Activated CD4-positive, alpha-beta T cell treated with anti-CD3 and anti-CD28 coated beads, Interleukin-2, Interleukin-6, amounts not matched to agents 100 ng/mL and 50 ng/mL, durations not matched to agents 16 hours and 8 hours (primary cell): ENCODE results near the gene CDT1.
"Not testable (repeated sequence)": the region's sequence is repeated elsewhere in the genome, so short reads cannot be mapped to it uniquely, and the experiment has no call there.

Source experiments
- DNase-seq: peaks from one replicate; pipeline ENCODE4 v3.0.0-alpha.2; 2020

CDT1 gene

DNA sequence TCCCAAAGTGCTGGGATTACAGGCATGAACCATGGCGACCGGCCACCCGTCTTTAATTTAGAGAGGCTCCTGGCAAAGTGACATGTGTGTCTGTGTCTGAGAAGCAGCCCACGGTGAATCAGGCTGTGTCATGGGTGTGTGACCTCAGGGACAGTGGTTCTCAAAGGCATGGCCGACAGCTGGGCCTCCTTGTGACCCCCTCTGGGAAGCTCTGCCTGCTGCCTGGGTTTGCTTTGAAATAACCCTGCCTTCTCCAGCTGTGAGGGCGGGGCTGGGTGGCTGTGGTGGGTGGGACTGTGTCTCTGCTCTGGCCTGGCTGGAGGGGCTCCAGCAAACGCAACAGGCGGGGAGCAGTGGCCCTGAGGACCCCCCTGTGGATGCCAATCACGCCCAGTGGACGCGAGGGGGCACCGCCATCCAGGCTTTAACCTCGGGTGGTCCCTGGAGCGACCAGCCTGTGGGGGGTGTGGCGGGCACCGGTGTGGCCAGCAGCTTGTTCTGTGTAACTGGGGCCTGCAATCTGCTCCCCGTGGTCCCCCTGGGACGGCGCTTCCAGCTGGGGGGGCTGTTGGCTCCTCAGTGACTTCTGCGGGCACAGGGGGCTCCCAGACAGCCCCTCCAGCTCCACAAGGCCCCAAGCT, 16.9 kb downstream of the CDT1 start:
- no peak for DNase-seq

DNA sequence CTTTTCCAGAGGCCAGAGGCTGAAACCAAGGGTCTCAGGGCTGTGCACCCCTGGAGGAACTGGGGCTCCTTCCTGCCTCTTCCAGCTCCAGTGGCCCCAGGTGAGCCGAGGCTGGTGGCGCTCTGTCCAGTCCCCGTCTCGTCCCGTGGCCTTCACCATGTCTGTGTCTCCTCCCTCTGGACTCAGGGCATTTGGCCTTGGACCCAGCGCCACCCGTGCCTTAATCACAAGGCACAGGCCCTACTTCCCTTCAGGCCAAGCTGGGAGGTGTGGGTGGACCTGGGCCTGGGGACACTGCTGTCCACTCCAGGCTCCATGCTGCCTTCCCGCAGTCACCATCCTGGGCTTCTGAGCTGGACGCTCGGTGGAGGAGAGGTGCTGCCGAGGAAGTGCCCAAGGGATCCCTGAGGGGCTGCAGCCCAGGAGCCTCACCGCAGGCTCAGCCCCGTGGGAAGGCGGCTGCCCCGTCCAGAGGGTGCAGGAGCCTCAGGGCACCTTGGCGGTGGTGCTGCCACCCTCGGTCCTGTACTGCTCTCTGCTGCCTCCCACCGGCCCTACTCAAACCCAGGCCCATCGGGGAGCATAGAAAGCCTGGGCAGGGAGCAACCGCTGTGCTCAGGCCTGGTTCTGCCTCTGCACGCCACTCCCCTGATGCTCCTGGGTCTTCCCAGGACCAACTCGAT, 17.7 kb downstream of the CDT1 start:
- DNase-seq: no peak

DNA sequence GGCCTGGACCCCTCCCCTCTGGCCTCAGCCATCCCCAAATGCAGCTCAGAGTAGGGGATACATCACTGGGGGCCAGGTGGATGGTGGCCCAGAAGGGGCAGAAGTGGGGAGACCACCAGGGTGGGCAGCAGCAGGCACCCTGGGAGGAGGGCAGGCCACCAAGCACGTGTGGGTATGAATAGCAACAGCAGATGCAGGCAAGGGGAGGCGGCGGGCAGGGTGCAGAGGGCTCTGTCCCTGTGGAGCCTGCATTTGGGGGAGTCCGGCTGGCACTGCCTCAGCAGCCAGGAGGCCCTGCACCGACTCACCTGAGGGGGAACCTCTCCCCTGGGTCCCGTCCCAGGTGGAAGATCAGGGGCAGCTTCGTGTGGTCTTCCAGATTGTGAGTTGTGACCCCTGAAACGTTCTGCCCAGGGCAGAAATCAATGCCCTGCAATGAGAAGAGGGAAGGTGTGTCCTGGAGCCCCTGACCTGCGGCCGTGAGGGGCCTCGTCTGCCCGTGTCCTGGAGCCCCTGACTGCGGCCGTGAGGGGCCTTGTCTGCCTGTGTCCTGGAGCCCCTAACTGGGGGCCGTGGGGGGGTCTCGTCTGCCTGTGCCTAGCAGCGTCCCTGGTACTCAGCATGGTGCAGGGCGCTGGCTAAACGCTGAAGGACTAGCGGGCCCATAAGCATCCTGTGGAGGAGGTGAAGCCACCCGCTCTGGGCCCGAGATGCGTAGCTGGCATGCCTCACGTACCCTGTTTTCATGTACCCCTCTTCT, 18.9 kb downstream of the CDT1 start:
- DNase-seq: no peak

DNA sequence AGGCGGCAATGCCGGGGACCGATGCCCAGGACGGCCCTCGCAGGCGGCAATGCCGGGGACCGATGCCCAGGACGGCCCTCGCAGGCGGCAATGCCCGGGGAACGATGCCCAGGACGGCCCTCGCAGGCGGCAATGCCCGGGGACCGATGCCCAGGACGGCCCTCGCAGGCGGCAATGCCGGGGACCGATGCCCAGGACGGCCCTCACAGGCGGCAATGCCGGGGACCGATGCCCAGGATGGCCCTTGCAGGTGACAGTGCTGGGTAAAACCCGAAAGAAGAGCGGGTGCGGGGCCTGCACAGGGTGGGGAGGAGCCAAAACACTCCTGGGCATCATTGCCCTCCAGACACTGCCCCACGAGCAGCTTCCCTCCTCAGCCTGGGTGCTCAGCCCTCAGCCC, 20.1 kb downstream of the CDT1 start:
- DNase-seq: not testable (repeated sequence)

DNA sequence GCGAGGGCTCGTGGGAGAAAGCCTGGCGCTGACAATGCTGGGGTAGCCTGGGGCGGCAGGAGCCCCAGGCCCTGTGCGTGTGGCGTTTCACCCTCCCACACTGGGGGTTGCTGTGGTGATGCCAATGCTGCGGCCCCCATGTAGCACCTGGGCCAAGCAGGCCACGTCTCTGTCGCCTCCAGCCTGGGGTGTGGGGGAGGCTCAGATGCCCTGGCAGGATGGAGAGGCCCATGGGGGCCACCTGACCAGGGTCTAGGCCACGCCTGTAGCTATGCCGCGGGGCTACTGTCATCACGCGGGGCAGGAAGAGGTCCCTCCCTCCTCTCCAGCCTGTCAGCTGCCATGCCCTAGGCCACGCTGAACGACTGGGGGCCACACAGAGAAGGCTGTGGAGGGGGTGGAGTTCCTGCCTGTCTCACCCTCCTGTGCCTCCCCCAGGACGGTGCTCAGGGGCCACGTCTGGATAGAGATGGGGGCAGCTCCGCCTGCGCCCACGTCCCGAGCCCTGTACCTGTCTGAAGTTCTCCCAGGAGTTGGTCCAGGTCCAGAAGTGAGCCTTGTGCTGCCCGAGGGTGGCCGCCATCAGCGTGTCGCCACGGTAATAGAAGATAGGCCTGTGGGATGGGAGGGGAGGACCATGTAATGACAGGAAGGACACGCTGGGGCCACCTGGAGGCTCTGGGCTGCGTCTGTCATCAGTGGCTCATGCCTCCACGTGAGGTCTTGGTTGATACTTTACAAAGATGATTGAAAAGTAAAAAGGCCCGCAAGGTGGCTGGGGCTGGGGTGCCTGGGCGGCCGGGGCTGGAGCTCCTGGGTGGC, 20.9 kb downstream of the CDT1 start:
- DNase-seq: no peak

DNA sequence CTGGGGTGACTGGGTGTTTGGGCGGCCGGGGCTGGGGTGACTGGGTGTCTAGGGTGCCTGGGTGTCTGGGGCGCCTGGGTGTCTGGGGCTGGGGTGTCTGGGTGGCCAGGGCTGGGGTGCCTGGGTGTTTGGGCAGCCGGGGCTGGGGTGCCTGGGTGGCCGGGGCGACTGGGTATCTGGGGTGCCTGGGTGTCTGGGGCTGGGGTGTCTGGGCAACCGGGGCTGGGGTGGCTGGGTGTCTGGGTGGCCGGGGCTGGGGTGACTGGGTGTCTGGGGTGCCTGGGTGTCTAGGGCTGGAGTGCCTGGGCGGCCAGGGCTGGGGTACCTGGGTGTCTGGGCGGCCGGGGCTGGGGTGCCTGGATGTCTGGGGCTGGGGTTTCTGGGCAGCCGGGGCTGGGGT, 21.6 kb downstream of the CDT1 start:
- DNase-seq: no peak

DNA sequence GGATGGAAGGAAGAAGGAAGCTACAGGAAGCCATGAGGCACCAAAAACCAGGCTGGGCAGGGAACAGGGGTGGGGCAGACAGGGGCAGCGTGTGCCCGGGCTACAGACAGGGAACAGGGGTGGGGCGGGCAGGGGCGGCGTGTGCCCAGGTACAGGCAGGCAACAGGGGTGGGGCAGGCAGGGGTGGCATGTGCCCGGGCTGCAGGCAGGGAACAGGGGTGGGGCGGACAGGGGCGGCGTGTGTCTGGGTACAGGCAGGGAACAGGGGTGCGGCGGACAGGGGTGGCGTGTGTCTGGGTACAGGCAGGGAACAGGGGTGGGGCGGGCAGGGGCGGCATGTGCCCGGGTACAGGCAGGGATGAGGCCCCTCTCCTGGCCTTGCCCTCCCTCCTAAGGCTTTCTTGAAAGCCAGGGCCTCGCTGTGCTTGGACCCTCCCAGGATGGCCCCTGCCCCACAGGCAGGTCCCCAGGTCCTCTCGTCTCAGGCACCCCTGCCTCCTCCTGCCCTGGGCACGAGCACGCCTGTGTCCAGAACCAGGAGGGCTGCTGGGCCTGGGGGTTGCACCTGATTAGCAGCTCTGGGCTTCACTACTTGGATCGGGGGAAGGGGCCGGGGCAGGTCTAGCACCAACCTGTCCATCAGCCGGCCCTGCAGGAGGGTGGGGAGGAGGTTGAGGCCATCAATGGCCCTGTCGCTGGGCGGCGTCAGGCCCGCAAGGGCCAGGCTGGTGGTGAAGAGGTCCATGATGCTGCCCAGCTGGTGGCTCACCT, 22.7 kb downstream of the CDT1 start:
- DNase-seq: no peak

DNA sequence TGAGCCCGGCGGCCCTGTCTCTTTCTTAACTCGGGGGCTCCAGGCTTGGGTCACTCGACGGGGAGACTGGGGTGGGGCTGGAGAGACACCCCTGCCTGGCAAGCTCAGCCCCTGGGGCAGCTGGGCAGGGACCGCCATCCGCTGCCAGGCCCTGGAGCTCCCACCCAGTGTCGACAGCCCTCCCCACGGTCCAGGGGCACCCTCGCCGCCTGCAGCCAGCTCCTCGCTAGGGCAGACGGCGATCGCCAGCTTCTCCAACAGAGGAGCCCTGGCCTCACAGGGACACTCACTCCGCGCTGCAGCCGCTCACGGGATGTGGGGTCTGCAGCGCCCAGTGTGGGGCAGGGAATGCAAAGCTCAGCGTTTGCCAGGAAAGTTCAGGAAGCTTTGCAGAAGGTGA, 24.1 kb downstream of the CDT1 start:
- DNase-seq: no peak

DNA sequence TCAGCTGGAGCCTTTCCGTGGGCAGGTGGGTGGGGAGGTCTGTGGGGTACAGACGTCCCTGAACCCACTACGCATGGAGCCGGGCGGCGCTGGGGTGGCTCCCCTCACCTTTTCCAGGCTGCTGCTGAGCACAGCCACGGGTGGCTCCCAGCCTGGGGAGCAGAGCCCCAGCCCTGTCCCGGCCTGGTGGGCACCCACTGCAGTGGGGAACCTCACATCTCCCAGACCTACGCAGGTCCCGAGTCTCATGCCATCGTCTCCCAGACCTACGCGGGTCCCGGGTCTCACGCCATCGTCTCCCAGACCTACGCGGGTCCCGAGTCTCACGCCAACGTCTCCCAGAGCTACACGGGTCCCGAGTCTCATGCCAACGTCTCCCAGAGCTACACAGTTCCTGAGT, 25.1 kb downstream of the CDT1 start:
- DNase-seq: no peak

DNA sequence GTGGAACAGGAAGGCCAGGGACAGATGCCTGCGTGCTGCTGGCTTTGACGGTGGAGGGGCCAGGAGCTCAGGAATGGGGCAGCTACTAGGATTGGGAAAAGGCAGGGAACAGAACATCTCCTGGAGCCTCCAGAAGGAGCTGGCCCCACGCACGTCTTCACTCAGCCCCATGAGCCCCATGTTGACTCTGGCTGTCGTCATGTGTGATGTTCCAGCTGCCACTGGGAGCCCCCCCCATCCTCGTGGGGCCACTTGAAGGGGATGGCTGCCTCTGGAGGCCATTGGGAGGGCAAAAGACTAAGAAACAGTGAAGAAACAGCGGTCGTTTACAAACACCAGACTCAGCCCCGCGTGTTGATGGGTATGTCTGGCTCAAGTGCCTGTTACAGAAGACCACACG, 26.7 kb downstream of the CDT1 start:
- DNase-seq: no peak

DNA sequence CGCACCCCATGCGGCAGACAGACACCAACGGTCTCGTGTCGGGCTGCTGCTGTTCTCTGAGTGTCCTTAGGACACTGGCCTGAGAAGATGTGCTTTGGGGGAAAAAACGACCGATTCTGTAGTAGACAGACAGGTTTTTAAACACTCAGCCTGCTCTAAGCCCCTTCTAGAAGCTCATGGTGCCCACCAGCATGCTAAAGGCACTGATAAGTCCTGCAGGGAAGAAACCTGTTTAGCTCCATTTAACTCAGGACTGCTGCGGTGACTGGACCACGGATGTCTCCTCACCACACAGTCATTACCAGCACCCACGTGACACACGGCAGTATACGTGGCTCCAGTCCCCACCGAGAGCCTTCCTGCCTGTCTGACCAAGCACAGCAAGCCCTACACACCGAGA, 27.2 kb downstream of the CDT1 start:
- DNase-seq: no peak

DNA sequence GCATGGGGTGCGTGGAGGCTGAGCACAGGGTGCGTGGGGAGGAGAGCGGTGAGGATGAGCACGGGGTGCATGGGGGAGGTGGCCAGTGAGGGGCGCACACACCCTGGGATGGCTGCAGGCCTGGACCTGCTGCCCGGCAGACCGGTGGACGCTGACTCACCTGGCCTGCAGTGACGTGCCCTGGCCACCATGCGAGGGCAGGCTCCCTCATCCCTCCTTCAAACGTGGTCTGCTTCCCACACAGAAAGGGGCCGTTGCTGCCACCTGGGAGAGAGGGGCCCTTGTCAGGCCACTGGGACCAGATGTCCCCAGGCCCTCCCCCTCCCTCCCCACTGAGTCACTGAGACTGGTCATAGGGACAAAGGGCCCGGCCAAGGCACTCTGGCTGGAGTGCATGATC, 28.2 kb downstream of the CDT1 start:
- no peak for DNase-seq

DNA sequence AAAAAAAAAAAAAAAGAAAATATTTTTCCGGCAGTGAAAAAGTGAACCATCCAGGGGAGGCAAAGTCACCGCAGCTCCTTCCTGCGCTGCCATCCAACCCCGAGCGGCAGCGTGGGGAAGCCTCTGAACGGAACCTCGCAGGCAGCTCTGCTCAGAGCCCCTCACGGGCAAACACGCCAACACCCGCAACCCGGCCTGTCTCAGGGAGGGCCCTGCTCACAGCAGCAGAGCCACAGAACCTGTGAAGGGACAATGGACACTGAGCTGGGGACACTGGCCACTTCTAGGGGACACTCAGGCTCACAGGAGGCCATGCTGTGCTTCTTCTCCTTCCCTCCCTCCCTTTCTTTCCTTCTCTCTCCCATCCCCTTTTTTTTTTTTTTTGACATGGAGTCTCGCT, 29.5 kb downstream of the CDT1 start:
- DNase-seq: no peak

DNA sequence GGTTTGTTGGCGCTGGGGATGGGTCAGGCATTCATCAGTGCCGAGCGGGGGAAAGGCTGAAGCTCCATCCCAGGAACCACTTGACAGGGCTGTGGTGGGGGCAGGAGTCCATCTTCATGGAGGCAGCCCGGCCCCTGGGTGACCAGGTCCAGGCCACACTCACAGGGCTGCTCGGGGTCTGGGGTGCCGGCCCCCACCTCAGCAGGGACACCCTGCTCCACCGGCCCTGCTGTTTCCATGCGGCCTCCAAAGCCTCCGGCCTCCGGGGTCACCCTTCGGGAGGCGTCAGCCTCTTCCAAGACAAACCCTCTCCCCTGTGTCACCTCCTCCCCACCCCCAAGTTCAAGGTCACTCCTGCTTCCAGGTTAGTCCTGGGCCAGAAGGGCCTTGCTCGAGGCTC, 31.1 kb downstream of the CDT1 start:
- DNase-seq: no peak

DNA sequence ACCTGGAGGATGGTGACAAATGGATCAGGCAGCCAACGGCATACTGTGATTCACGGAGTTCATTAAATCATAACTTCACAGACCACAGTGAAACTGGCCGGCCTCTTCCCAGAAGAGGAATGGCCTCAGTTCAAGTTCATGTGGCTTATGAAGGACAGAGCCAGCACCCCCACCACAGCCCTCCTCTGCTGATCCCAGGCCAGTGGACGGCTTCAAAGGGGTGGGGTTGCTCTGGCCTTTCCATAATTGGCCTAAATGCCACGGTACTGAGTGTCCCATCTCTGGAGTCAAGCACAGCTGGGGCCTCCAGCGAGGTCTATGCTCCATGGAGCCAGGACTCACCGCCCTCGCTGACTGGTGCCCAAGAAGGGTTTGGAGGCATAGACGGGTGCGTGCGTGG, 31.8 kb downstream of the CDT1 start:
- DNase-seq: no peak

DNA sequence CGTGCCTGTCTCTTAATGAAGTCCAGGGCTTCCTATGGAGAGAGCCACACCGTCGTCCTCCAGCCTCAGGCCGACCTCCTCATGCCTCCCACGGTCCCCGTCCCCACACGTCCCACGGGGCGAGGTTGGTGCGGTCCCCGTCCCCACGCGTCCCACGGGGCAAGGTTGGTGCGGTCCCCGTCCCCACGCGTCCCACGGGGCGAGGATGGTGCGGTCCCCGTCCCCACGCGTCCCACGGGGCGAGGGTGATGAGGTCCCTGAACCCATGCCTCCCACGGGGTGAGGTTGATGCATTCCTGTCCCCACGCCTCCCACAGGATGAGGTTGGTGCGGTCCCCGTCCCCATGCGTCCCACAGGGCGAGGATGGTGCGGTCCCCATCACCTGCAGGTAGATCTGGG, 32.2 kb downstream of the CDT1 start:
- no peak for DNase-seq

DNA sequence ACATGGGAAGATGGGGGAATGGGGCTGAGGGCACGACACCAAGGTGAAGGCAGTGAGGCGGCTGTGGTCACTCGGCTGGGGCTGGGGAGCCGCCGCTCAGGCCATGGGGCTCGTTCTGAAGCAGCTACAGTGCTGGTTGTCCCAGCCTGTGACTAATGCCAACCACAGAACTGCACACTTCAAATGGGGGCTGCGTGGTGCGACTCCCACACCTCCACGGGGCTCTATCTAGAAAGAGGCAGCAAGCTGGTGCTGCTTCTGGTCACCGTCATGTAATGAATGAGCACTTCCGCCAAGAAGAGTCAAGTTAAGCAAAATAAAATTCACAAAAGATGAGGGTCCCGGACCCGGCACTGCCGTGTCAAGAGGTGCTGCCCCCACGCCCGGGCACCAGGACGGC, 33.2 kb downstream of the CDT1 start:
- no peak for DNase-seq

DNA sequence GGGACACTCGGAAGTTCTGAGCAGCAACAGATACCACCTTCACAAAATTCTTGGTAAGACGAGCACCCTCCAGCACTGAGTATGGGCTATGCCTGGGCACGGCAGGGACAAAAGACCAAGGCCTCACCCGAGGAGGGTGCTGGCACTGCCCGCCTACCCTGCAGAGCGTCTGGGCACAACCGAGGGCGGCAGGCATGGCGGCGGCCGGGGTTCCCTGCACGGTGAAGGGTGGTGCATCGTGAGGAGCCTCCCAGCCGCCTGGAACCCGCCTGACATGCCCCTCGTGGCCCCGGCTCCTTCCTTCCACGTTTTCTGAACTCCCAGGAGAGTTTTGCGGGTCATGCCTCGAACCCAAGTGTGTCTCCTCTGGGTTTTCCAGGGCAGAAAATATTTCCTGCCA, 34.2 kb downstream of the CDT1 start:
- no peak for DNase-seq

DNA sequence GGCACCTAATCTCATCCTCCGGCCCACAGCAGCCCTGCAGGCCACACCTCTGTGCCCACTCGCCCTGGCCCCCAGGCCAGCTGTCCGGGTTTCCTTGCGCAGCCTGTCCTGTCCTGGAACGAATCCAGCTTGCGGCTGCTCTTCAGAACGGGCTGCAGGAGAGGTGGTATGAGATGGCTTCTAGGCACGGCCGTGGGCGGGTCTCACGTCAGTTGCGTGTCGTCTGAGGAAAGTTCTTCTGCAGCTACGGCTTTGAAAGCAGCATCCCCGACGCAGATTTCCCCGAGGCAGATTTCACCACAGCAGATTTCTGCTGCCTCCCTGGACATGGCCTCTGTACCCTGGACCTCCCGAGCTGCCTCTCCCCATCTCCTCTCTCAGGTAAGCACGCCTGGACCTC, 35.0 kb downstream of the CDT1 start:
- no peak for DNase-seq

DNA sequence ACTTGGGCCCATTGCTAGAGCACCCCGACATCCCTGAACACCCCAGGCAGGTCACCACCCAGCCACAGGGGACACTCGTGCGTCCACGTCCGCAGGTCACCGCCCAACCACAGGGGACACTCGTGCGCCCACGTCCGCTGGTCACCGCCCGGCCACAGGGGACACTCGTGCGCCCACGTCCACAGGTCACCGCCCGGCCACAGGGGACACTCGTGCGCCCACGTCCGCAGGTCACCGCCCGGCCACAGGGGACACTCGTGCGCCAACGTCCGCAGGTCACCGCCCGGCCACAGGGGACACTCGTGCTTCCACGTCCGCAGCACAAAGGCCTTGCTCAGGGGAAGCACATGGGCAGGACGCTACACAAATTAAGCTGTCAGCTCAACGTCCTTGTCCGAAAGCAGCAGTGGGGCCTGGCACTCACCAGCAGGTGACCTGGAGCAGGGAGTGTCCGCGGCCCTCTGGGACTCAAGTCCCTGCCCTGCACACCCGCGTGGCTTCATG, 35.5 kb downstream of the CDT1 start:
- DNase-seq: no peak

DNA sequence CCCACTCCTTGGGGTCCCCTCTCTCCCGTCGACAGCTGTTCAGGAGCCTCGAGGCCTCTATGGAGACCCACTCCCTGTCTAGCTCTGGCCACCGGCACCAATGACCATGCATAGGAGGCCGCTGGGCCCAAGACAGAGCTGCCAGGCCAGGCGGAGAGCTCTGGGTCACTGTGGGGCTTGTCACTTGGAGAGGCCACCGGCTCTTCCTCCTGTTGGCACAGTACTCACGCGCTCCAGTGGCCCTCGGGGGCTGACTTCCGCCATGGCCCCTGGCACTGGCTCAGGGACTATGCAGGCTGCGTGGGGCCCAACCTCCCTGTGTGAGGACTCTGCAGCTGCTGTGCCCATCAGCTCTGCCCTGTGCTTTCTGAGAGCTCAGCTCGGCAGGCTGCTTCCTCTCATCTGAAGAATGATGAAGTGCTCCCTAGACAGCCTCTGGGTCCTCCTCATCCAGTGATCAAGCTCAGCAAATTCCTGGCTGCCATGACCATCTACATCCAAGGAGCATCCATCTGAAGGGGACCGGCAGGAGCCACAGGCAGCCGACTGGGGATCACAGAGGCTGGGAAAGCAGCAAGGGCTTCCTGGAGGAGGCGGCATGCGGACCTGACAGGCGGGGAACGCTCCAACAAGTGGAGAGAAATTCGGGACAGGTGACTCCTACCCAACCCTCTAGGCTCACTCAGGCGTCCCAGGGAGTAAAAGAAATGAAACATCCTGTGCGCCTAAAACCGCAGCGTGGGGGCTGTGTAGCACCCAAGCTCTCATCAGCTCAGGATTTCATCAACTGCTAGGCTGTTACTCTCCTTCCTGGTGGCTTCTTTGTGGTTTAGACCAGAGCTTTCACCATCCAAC, 36.4 kb downstream of the CDT1 start:
- DNase-seq: no peak
